Measurements from ENCODE around the gene SOX12.
"Not testable (repeated sequence)": the region's sequence is repeated elsewhere in the genome, so short reads cannot be mapped to it uniquely, and the experiment has no call there.

GRCh38 chr20:372543-373082, 47.3 kb downstream of the SOX12 start:
- not testable (repeated sequence) for TF ChIP-seq CTCF, POLR2A (IDR thresholded peaks at IDR 0.05)

All from testis (tissue), 2 donors.